NCI-H146 treated with DMSO at 0.1 percent for 48 hours (cell line): ENCODE results near the gene HDAC4.

Experiments used
- DNase-seq: peaks from one replicate; lab custom pipeline; 2025; ENCODE audit not compliant: unreplicated experiment; lab: John Stamatoyannopoulos, UW

Gene HDAC4

DNA sequence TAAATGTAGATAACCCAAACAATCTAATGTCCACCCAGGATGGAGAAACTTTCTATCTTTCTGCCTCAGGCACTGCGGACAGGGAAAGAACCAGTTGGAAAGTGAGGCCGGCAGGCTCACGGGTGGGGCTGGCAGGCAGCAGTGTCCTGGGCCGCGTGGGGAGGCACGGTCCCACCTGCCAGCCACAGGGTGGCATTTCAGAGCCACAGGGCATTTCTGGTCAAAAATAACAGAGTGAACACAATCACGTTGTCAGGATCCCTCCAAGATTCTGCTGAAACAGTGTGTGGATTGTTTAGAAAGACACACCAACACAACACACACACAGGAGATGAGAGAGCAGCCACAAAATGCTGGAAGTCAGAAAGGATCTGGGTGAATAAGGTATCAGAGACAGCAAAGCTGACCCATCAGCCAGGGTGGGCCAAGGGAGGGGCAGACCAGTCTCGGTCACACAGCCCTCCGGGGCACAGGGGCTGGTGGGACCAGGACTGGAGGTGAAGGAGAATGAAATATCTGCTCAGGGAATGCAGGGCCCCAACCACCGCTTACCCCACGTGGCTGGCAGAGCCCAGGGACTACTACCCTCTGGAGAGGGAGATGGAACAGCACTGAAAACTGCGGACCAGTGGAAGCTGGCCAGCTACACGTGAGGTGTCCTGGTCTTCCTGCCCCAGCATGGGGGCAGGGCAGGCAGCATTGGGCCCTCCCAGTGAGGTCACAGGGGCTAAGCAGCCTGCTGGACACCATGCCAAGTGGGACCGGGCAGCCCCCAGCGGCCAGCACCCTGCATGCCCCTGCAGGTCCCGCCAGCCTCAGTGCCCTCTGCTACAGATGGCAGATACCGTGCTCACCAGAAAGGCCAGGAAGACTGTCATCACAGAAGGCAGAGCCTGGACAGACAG lies 173.9 kb downstream of the HDAC4 start:
- no peak for DNase-seq

DNA sequence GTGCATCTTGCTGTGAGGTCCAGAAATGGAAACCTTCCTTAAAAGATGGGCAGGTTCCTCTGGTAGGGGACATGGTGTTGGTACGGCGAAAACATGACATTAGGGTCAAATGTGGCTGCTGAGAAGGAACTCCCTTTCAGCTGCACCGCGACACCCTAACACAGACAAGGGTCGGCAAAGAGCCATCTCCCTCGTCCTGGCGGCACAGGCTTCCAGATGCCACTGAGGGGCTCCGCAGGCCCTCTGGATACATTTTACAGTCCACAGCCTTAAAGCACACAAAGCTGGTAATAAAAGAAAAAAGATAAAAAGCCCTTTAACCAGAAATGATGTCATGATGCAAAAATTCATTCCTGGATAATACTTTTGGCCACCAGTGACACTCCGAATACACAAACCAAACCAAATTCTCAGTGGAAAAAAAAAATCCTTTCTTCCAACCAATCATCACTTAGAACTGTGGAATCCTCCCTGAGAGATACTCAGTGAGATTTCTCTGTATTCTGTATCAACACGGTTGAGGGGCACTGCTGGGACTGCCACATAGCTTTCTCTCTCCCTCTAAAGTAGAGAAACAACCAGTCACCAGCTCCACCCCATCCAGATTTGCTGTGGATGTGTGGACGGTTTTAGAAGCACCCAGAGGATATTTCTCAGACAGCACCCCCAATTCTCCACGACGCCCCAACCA lies 174.8 kb downstream of the HDAC4 start:
- no peak for DNase-seq

DNA sequence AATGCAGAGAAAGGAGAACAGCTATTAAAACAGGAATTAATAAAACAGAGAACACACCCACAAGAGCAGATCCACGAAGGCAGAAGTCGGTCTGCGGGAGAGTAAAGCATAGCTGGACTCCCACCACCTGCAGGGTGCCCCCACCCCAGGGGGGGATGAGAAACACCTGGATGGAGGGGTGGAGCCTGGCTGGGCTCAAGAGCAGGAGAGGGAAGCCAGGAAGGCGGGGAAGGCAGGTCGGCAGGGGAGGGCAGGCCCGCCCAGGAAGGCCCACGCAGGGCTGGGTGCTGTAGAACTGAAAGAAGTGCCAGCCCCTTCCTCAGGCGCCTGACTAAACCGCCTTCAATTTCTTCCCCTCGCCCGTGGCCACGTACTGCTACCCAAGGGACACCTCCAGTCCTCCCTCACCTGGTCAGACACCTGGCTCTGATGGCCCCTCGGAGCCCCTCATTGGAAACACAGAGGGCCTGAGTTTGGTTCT lies 175.4 kb downstream of the HDAC4 start:
- peak; percentile 61 for DNase-seq

DNA sequence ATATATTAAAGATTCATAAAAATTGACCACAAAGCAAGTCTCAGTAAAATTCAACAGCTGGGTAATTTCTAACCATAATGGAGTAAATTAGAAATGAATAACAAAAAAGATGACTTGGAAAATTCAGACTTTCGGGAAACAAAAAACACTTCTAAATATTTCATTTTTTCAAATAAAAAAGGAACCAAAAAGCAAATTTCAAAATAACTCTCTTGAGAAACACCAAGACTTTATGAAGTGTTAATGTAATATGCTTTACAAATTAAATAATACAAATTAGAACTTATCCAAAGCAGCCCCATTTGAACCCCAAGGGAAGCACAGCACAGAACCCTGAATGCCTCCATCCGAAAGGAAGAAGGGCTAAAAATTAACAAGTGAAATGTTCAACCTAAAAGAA lies 175.9 kb downstream of the HDAC4 start:
- DNase-seq, result no peak

DNA sequence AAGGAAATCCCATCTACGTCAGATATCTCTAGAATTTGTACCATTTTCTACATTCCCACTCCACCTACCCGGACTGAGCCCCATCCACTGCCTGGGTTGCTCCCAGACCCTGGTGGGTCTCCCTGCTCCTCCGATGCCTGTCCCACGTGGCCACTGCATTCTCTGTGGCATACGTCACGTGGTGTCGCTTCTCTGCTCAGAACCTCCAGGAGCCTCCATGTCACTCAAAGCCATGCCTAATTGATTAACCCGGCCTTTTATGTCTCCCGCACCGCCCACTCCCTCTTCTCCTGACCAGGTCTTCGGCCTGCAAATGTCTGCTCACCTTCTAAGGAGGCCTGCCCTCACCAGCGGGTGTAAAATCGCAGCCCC lies 176.6 kb downstream of the HDAC4 start:
- DNase-seq, result no peak

DNA sequence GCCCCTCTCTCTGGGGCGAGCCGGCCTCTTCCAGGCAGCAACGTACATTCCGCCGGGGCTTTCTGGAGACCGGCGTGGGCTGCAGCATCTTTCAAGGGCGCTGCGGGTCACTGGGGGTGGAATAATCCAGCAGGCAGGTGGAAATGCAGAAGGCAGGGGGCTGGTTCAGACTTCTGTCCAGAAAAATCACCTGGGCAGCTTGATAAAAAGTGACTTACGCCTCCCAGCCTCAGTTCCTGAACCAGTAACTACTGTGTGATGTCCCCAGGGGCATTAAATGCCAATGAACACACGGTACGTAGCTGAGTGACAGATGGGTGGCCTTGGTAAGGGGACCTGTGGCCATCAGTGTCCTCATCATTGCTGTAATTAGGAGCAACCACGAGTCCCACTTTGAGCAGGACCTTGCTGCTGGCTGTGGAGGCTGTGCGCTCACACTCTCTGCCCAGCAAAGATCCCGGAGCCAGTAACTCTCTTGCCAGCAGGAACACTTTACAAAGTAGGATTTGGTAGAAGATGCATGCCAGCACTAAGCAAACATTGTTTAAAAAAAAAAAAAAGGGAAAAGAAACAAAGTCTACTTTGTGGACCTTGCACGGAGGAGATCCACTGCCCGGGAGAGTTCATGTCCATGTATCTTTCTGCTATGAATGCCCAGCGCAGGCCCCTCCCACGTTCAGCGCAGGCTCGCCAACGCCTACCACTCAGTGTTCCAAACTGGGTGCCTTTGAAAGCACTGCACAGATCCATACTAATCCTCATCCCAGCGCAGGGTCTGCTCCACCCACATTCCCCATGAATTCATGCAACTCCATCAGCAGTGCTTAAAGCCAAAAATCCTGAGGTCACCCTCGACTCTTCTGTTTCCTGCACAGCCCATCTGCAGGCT lies 177.3 kb downstream of the HDAC4 start:
- DNase-seq, result no peak

DNA sequence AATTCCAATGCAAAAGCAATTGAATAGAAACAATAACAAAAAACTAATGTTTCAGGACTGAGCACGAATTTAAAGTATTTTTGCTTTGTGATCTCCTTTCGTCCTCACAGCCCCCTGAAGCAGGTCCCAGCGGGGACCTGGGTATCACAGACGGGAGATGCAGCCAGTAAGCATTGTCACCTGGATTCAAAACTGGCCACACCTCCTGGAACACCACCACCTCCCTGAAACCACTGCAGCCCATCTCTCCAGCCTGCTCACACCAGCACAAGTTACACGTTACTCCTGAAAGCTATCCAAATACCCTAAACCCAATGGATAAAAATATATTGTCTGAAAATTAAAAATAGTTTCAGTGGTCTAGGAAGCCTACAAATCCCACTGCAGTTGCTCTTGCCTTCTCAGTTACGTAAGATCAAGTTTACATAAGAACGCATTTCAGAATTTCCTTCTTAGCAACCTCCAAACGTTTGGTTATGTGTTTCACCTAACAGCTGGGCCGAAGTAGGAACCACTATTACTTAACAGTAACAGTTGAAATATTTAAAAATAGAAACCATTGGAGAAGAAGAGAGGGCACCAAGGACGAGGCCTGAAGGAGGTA lies 178.0 kb downstream of the HDAC4 start:
- DNase-seq, result no peak

DNA sequence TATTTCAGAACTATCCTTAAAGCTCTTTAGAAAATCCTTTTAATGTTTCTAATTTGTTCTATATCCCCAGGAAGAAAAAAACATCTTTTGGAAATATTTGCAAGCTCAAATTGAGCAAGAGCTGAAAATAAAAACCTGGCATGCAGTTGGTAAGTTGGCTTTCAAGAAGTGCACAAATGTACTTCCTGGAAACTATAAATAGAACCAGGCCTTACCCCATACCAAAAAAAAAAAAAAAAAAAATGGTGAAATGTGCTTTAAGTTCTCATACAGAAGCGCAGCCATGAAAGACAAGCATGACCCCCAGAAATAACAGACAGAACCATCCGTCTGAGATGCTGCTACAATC lies 178.5 kb downstream of the HDAC4 start:
- DNase-seq, result no peak

DNA sequence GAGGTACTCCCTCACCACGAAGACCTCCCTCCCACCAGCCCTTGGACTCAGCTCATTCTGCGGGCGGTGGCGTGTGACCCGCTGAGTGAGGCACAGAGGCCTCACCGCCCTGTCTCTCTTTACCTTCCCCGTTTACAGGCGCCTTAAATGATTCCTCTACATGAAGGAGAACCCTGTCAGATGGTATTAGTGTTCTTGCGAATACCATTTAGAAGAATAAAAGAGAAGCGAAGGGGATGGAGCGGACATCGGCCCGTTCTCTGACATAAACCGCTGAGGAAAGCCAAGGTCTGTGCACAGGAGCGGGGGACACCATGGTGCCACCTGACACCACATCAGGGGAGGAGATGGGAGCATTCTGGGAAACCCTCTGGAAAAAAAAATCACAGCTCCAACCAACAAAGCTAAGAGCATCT lies 179.8 kb downstream of the HDAC4 start:
- no peak for DNase-seq

DNA sequence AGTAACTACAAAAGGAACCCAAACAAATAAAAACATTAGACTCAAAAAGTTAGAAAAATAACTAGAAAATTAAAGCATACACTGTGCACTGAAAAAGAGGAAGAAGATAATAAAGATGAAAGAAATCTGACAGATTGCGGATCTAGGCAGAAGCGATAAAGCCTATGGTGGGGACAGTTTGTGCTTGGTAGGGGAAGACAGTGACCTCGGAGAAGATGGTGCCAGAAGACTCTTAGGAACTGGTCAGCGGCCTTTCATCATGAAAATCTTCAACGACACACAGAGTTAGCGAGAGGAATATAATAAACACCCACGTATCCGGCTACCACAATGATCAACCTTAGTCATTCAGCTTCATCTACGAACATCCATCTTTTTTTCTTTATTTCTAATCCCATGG lies 180.5 kb downstream of the HDAC4 start:
- no peak for DNase-seq

DNA sequence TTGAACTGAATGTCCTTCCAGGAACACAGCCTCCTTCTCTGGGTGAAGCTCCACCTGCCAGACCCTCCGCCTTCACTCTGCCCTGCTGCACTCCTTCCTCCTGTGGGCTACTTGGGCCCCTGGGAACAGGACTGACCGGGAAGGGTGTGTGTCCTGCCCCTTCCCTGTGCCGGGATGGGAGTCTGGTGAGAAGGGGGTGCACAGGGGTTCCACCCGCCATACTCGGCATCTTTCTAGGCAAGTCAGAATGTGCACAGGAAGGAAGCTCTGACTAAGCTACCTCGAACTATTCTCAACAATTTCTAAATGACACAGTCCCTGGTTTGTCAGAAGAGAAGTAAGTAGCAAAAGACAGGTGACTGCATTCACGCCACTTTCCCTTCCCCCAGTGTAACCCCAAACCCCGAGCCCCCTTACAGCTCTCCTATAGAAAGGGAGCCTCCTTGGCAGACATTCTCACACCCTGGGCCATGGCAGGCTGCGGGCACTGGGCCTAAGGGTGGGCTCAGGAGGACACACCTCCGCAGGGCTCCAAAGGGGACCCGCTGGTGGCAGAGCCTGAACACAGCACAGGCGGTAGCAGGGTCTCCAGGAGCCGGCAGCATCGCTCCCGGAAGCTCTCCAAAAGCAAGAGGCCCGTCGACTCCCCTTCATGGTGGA lies 184.1 kb downstream of the HDAC4 start:
- DNase-seq, result no peak

DNA sequence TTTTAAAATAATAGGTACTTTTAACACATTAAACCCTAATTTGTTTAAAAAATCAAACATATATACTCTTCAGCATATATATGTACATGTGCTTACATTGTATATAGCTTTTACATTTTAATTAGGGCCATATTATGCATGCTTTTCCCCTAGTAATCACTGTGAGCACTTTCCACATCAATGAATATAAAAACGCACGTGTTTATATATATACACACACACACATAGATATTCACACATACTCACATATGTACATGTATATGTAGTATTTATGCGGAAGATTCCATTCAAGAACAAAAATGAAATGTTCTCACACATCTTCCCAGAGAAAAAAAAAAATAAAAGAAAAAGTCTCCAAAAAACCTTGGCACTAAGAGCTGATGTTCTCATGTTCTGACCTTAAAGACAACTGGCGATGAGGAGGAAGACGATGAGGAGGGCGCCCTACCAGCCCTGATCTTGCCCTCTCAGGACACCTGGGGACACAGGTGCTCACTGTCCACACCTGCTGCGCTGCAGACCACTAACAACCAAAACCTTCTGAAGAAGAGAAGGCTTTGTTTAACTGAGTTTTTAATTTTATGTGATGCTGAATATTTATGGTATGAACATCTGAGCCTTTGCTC lies 184.7 kb downstream of the HDAC4 start:
- no peak for DNase-seq

DNA sequence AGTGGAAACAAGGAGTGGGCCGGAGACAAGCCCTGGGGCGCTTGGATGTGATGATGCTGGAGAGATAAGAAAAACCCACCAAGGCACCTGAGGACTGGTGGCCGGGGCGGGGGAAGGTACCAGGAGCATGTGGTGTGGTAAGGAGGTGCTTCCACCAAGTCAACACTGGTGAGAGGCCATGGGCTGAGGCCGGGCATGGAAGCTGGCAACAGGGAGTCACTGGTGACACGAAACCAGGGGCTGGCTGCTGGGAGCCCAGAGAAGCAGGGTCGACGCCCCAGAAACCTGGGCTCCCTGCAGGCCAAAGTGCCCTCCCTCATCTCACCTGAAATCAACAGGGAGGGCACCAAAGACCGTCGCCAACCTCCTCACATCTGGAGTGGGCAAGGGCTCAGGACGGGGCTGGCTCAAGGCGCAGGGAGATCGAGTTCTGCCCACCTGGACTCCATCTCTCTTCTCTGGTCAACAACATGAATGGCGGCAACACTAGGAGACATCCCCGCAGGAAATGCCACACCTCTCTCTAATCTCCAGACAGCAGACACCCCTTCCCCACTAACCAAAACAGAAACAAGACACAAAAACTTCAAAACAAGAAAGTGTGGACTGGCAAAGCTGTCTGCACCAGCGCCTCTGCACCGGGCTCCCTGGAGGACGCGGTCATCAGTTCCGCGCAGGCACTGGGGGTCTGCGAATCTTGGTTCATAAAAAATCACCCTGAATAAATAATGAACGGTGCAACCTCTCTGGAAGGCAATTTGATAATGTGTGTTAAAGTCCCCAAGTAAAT lies 185.5 kb downstream of the HDAC4 start:
- no peak for DNase-seq

DNA sequence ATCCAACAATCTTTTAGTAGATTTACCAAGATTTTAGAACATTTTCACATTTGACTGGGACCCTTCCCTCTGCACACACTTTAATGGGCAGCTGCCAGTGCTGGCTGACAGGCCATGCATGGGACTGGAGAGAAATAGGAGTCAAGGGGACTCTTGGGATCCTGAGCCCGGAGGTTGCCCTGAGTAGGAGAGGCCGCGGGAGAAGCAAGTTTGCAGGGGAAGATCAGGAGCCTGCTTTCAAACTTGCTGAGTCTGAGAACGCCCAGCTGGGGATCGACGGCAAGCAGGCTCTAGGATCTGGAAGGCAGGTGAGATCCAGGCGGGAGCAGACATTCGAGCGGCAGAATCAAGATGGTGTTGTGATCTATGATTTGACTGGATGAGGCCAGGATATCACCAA lies 186.1 kb downstream of the HDAC4 start:
- DNase-seq, result no peak

DNA sequence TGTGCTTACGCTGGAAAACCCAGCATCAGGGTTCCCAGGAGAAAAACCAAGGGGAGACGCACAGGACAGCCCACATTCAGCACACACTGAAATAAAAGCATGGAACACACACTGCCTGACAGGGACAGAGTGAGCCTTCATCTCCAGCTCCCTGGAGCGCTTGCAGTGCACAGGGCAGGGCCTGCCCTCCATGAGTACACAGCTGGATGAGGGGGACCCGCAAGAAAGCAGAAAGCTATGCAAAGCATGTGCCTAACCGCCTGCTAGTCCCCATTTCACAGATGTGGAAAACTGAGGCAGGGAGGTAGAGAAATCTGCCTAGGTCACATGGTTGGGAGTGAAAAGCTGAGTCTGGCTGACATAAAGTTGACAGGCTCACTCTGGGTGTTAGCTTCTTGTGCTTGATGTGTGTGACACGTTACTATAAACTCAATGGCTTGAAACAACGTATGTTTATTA lies 187.1 kb downstream of the HDAC4 start:
- no peak for DNase-seq

DNA sequence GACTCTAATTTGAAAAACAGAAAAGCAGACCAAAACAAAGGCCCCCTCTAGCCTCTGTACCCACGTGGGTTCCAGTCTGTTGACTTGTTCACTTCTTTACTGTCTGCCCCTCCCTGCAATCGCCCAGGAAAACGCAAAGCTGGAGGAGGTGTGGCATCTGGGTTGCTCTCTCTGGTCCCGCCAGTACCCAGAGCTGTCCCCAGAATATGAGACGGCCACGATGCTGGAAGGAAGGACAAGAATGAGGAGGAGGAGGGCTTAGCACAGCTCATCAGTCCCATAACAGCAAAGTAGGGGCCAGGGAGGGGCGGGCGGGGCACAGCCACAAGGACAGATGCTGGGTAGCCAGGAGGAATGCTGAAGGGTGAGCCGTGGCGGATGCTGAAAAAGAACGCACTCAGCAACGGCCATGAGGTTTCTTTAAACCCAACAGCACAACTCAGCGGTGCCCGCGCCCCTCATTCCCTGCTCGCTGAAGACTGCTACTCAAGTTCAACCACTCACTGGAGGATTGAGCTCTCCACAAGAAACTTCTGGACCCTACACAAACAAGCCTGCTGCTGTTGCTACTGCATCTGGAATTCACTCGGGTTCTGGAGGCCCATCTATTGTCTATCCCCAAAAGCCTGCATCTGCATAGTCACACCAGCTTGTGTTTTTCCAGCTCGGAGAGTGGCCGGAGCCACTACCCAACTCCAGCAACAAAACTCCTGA lies 187.7 kb downstream of the HDAC4 start:
- no peak for DNase-seq

DNA sequence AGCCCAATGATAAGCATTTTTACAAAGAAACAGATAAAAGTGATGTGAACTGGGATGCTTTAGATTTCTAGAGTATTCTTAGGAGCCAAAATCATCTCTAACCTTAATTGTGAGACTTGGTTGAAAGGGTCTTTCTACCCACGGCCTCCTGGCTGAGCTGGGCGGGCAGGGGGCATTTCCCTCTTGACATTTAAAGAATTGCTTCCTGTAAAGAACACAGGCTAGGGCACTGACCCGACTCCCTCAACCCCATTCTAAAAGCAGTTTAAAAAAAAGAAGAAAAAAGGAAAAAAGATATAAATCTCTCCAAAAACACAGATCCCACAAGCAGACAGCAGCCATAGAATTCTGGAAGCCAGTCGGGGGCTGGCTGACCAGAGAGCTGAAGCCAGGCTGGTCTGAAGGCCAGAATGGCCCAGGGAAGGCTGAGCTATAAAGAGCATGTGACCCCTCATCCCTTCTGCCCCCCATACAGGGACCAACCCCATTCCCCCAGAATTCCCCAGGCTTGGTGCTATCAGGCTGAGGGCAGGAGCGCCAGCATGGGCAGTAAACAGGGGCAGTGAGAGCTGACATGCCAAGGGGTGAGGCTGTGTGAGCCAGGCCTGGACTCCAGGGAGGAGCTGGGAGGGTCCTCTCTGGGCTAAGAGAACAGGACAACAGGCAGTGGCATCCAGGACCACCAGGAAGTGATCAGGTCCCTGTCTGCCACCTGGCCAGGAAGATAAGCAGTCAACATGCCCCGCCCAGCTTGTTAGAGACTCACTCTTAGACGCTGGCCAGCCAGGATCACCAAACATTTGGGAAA lies 188.5 kb downstream of the HDAC4 start:
- no peak for DNase-seq
